ENCODE measurements around the gene GRK7. TPM values are rescaled to one million over a fixed set of nuclear protein-coding genes. Genes with fewer than 3 reads are reported as not detected.

Gene GRK7, protein sequence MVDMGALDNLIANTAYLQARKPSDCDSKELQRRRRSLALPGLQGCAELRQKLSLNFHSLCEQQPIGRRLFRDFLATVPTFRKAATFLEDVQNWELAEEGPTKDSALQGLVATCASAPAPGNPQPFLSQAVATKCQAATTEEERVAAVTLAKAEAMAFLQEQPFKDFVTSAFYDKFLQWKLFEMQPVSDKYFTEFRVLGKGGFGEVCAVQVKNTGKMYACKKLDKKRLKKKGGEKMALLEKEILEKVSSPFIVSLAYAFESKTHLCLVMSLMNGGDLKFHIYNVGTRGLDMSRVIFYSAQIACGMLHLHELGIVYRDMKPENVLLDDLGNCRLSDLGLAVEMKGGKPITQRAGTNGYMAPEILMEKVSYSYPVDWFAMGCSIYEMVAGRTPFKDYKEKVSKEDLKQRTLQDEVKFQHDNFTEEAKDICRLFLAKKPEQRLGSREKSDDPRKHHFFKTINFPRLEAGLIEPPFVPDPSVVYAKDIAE (N-terminal part only)
- under 1 TPM in 1 of 4 donors, not detected in 3; 0.04 TPM for polyA plus RNA-seq
- long read RNA-seq, donor 1: 0 reads
- long read RNA-seq, donor 2: 0 reads
- long read RNA-seq, donor 3: 0 reads
- long read RNA-seq, donor 4: 0 reads
- long read RNA-seq, donor 5: 0 reads
- long read RNA-seq, donor 6: 0 reads
- long read RNA-seq, donor 7: 0 reads
- long read RNA-seq, donor 8: 0 reads
- long read RNA-seq, donor 9: 0 reads
- long read RNA-seq, donor 10: 0 reads

DNA sequence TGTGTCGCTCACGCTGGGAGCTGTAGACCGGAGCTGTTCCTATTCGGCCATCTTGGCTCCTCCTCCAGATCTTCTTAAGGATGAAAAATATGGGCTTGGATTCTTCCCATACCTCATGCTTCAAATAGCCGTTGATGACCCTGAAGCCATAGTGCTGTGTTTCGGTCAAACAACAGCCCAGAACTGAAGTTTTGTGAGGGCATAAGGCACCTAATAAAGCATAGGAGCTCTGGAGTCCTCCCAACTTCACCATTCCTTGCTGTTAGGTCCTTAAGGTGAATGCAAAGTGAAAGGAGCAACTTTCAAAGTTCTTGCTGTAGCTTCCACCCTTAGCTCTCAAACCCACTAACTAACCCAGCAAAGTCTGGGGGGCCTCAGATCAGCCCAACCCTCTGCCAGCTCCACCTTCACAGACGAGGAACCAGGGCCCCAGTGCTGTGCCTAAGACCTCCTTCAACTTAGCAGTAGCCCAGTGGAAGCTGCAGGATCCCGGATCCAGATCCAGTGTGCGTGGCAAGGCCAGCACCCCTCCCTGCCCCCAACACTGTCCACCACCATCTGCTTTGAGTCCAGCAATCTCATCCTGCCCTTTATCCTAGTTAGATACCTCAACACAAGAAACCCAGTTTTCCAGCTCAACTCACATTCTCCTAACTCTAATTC, at the start of gene GRK7:
Gene GRK7 (plus strand): TSS at position 321 of the 663 bp plus-strand sequence. CDS start 14,877 bp downstream, outside the sequence.
- H3K27ac ChIP-seq (ENCODE audit: low read depth in 1 of 3, low read length in 2 of 3): no peak within 1 kb of the TSS
- no peaks in the 10 kb centered on the region for H3K27me3 ChIP-seq (ENCODE audit: control insufficient read depth in 3 of 3, insufficient read depth in 3 of 3, low read length in 3 of 3)
- H3K36me3 ChIP-seq (ENCODE audit: control insufficient read depth in 3 of 3, insufficient read depth in 2 of 3, low read depth in 1 of 3, low read length in 3 of 3): no peaks in the 10 kb centered on the region
- H3K4me1 ChIP-seq (ENCODE audit: control insufficient read depth in 3 of 3, insufficient read depth in 2 of 3, low read depth in 1 of 3, low read length in 2 of 3): no peaks in the 10 kb centered on the region
- no peaks in the 10 kb centered on the region for H3K9me3 ChIP-seq (ENCODE audit: control insufficient read depth in 2 of 2, insufficient read depth in 1 of 2, low read depth in 1 of 2, low read length in 1 of 2)
- FAIRE-seq (no peak), DNase-seq (no peak)
- H3K4me3 ChIP-seq (ENCODE audit: low read depth in 1 of 3, low read length in 3 of 3): no peak within 1 kb of the TSS
- WGBS, 3 donors: 91 to 95% (median 92%) methylated on average over 9 of the region's 9 CpGs

DNA sequence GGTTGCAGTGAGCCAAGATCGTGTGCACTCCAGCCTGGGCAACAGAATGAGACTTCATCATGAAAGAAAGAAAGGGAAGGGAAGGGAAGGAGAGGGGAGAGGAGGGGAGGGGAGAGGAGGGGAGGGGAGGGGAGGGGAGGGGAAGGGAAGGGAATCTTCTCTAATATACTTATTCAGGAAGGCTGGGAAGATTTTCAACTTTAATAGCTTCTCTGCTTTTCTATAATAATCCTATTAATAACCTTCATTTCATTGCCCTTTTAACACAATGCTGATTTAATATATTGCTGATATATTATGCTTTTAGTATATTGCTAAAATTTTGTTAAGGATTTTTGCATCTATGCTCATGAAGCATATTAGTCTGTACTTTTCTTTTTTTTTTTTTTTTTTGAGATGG, 48.5 kb upstream of the GRK7 start:
- no peak for DNase-seq
- H3K4me3 ChIP-seq (ENCODE audit: low read depth in 1 of 3, low read length in 3 of 3): no peak overlapping the region
- FAIRE-seq: no peak
- no peak overlapping the region for H3K27ac ChIP-seq (ENCODE audit: low read depth in 1 of 3, low read length in 2 of 3)
- H3K27me3 ChIP-seq (ENCODE audit: control insufficient read depth in 3 of 3, insufficient read depth in 3 of 3, low read length in 3 of 3): no peaks in the 10 kb centered on the region
- H3K36me3 ChIP-seq (ENCODE audit: control insufficient read depth in 3 of 3, insufficient read depth in 2 of 3, low read depth in 1 of 3, low read length in 3 of 3): no peaks in the 10 kb centered on the region
- no peaks in the 10 kb centered on the region for H3K4me1 ChIP-seq (ENCODE audit: control insufficient read depth in 3 of 3, insufficient read depth in 2 of 3, low read depth in 1 of 3, low read length in 2 of 3)
- 78 to 100% (median 97%) methylated on average over 1 of the region's 1 CpG for WGBS, 3 donors
- H3K9me3 ChIP-seq (ENCODE audit: control insufficient read depth in 2 of 2, insufficient read depth in 1 of 2, low read depth in 1 of 2, low read length in 1 of 2): peaks cover 0 to 2% of the 10 kb centered on the region in 2 donors

DNA sequence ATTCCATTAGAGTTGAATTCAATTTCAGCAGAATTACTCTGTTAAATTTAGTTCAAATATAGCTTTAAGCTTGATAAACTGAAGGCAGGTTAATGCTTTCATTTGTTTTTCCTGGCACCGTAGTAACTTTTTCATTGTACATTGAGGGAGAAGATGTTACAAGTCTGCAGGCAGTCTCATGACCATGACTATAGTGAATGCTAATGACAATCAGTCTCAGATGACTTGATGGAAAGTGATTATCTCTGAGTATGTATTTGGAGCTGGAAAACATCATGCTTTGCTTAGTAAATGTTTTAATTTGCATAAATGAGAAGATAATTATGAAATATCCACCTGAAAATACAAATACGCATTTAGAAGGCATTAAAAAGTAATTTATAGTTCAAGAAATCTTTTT, 41.1 kb upstream of the GRK7 start:
- H3K27ac ChIP-seq (ENCODE audit: low read depth in 1 of 3, low read length in 2 of 3): no peak overlapping the region
- WGBS, 3 donors: 90 to 92% (median 91%) methylated on average over 2 of the region's 2 CpGs
- no peaks in the 10 kb centered on the region for H3K36me3 ChIP-seq (ENCODE audit: control insufficient read depth in 3 of 3, insufficient read depth in 2 of 3, low read depth in 1 of 3, low read length in 3 of 3)
- H3K9me3 ChIP-seq (ENCODE audit: control insufficient read depth in 2 of 2, insufficient read depth in 1 of 2, low read depth in 1 of 2, low read length in 1 of 2): no peaks in the 10 kb centered on the region
- no peaks in the 10 kb centered on the region for H3K27me3 ChIP-seq (ENCODE audit: control insufficient read depth in 3 of 3, insufficient read depth in 3 of 3, low read length in 3 of 3)
- DNase-seq (no peak), FAIRE-seq (no peak)
- H3K4me1 ChIP-seq (ENCODE audit: control insufficient read depth in 3 of 3, insufficient read depth in 2 of 3, low read depth in 1 of 3, low read length in 2 of 3): no peaks in the 10 kb centered on the region
- no peak overlapping the region for H3K4me3 ChIP-seq (ENCODE audit: low read depth in 1 of 3, low read length in 3 of 3)

DNA sequence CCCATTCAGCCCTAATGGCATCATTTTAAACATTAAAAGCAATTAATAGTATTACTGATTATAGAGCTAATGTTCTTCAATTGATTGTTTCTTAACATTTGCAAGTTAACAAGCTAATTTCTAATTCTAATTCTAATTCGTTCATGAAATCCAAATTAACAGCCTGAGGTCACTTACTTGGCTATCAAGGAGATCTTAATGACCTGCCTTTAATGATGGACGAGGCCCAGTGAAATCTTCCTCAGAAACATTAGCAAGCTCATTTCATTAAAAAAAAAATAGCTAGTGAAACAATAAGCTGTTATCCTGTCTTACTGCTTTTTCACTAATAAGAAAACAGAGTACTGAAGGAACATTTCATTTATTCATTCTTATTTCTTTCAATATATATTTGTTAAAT, 40.6 kb upstream of the GRK7 start:
- WGBS, 3 donors: 76 to 86% (median 83%) methylated on average over 2 of the region's 2 CpGs
- Histone ChIP-seq H3K9me3 (ENCODE audit: control insufficient read depth in 2 of 2, insufficient read depth in 1 of 2, low read depth in 1 of 2, low read length in 1 of 2) (no peaks in the 10 kb centered on the region), H3K36me3 (ENCODE audit: control insufficient read depth in 3 of 3, insufficient read depth in 2 of 3, low read depth in 1 of 3, low read length in 3 of 3) (no peaks in the 10 kb centered on the region), H3K4me3 (ENCODE audit: low read depth in 1 of 3, low read length in 3 of 3) (no peak overlapping the region), H3K27ac (ENCODE audit: low read depth in 1 of 3, low read length in 2 of 3) (no peak overlapping the region), H3K4me1 (ENCODE audit: control insufficient read depth in 3 of 3, insufficient read depth in 2 of 3, low read depth in 1 of 3, low read length in 2 of 3) (no peaks in the 10 kb centered on the region), H3K27me3 (ENCODE audit: control insufficient read depth in 3 of 3, insufficient read depth in 3 of 3, low read length in 3 of 3) (no peaks in the 10 kb centered on the region)
- FAIRE-seq: no peak
- DNase-seq: no peak

DNA sequence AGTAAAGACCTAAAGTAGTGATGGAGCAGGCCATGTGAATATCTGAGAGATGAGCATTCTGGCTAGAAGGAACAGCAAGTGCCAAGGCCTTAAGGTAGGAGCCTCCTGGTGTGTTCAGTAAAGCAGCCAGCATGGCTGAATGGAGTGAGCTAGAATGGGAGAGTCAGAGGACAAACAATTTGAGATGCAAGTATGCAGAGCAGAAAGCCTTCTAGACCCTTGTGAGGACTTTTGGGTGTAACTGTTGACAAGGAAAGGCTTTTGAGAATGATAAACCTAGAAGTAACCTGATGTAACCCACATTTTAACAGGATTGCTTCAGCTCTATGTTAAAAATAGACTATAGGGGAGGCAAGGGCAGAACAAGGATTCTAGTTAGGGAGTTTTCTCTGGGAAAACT, 40.0 kb upstream of the GRK7 start:
- no peaks in the 10 kb centered on the region for H3K36me3 ChIP-seq (ENCODE audit: control insufficient read depth in 3 of 3, insufficient read depth in 2 of 3, low read depth in 1 of 3, low read length in 3 of 3)
- H3K27ac ChIP-seq (ENCODE audit: low read depth in 1 of 3, low read length in 2 of 3): no peak overlapping the region
- no peaks in the 10 kb centered on the region for H3K4me1 ChIP-seq (ENCODE audit: control insufficient read depth in 3 of 3, insufficient read depth in 2 of 3, low read depth in 1 of 3, low read length in 2 of 3)
- H3K27me3 ChIP-seq (ENCODE audit: control insufficient read depth in 3 of 3, insufficient read depth in 3 of 3, low read length in 3 of 3): no peaks in the 10 kb centered on the region
- FAIRE-seq: no peak
- no peaks in the 10 kb centered on the region for H3K9me3 ChIP-seq (ENCODE audit: control insufficient read depth in 2 of 2, insufficient read depth in 1 of 2, low read depth in 1 of 2, low read length in 1 of 2)
- no peak for DNase-seq
- H3K4me3 ChIP-seq (ENCODE audit: low read depth in 1 of 3, low read length in 3 of 3): no peak overlapping the region

DNA sequence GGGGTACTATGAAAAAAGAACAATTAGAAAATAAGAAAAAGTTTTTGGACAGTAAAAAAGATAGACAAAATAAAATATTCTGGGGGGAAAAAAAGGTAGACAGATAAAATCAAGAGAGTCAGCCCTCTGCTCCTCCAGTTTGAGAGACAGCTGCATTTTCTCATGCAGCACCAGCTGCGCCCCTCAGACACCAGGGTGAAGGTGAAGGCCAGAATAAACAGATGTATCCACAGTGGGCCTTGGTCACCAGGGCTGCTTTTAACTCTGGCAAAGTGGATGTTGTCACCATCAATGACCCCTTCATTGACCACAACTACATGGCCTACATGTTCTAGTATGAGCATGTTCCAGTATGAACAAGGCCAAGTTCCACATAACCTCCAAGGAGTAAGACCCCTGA, 39.0 kb upstream of the GRK7 start:
- Histone ChIP-seq H3K27ac (ENCODE audit: low read depth in 1 of 3, low read length in 2 of 3) (no peak overlapping the region), H3K27me3 (ENCODE audit: control insufficient read depth in 3 of 3, insufficient read depth in 3 of 3, low read length in 3 of 3) (no peaks in the 10 kb centered on the region), H3K36me3 (ENCODE audit: control insufficient read depth in 3 of 3, insufficient read depth in 2 of 3, low read depth in 1 of 3, low read length in 3 of 3) (no peaks in the 10 kb centered on the region), H3K4me1 (ENCODE audit: control insufficient read depth in 3 of 3, insufficient read depth in 2 of 3, low read depth in 1 of 3, low read length in 2 of 3) (peaks cover 0 to 4% (median 0%) of the 10 kb centered on the region in 3 donors), H3K9me3 (ENCODE audit: control insufficient read depth in 2 of 2, insufficient read depth in 1 of 2, low read depth in 1 of 2, low read length in 1 of 2) (no peaks in the 10 kb centered on the region), H3K4me3 (ENCODE audit: low read depth in 1 of 3, low read length in 3 of 3) (no peak overlapping the region)
- no peak for FAIRE-seq
- 88 to 100% (median 93%) methylated on average over 1 of the region's 1 CpG for WGBS, 3 donors
- DNase-seq: no peak

DNA sequence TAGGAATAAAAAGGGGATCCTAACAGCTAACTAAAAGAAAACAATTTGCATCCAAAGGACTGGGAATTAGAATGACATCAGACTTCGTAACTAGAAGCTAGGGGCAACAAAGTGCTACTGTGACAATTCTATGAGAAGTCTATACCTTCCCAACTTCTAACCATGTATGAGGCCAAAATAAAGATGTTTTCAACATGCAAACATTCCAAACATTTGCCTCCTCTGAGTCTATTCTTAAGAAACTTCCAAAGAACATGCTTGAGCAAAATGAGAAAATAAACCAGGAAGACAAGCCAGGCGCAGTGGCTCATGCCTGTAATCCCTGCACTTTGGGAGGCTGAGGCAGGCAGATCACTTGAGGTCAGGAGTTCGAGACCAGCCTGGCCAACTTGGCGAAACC, 38.2 kb upstream of the GRK7 start:
- Histone ChIP-seq H3K27me3 (ENCODE audit: control insufficient read depth in 3 of 3, insufficient read depth in 3 of 3, low read length in 3 of 3) (no peaks in the 10 kb centered on the region), H3K27ac (ENCODE audit: low read depth in 1 of 3, low read length in 2 of 3) (no peak overlapping the region), H3K9me3 (ENCODE audit: control insufficient read depth in 2 of 2, insufficient read depth in 1 of 2, low read depth in 1 of 2, low read length in 1 of 2) (no peaks in the 10 kb centered on the region), H3K36me3 (ENCODE audit: control insufficient read depth in 3 of 3, insufficient read depth in 2 of 3, low read depth in 1 of 3, low read length in 3 of 3) (no peaks in the 10 kb centered on the region), H3K4me1 (ENCODE audit: control insufficient read depth in 3 of 3, insufficient read depth in 2 of 3, low read depth in 1 of 3, low read length in 2 of 3) (peaks cover 0 to 4% (median 0%) of the 10 kb centered on the region in 3 donors), H3K4me3 (ENCODE audit: low read depth in 1 of 3, low read length in 3 of 3) (no peak overlapping the region)
- FAIRE-seq (no peak), DNase-seq (no peak)
- WGBS, 3 donors: 93 to 95% (median 94%) methylated on average over 4 of the region's 4 CpGs

DNA sequence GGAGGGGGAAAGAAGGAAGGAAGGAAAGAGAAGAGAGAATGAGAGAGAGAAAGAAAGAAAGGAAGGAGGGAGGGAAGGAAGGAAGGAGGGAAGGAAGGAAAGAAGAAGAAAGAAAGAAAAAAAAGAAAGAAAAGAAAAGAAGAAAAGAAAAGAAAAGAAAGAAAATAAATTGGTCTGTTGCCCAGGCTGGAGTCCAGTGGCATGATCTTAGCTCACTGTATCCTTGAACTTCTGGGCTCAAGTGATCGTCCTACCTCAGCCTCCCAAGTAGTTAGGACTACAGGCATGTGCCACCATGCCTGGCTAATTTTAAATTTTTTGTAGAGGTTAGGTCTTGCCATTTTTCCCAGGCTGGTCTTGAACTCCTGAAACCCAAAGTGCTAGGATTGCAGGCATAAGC, 36.7 kb upstream of the GRK7 start:
- no peaks in the 10 kb centered on the region for H3K9me3 ChIP-seq (ENCODE audit: control insufficient read depth in 2 of 2, insufficient read depth in 1 of 2, low read depth in 1 of 2, low read length in 1 of 2)
- WGBS, 3 donors: 72 to 86% (median 82%) methylated on average over 1 of the region's 1 CpG
- H3K27ac ChIP-seq (ENCODE audit: low read depth in 1 of 3, low read length in 2 of 3): no peak overlapping the region
- DNase-seq: no peak
- no peaks in the 10 kb centered on the region for H3K27me3 ChIP-seq (ENCODE audit: control insufficient read depth in 3 of 3, insufficient read depth in 3 of 3, low read length in 3 of 3)
- no peak for FAIRE-seq
- H3K4me1 ChIP-seq (ENCODE audit: control insufficient read depth in 3 of 3, insufficient read depth in 2 of 3, low read depth in 1 of 3, low read length in 2 of 3): peaks cover 0 to 4% (median 0%) of the 10 kb centered on the region in 3 donors
- H3K4me3 ChIP-seq (ENCODE audit: low read depth in 1 of 3, low read length in 3 of 3): no peak overlapping the region
- no peaks in the 10 kb centered on the region for H3K36me3 ChIP-seq (ENCODE audit: control insufficient read depth in 3 of 3, insufficient read depth in 2 of 3, low read depth in 1 of 3, low read length in 3 of 3)
